Heart right ventricle (tissue), 16 donors: Measurements from ENCODE around the gene RAB6B. TPM values are rescaled to one million over a fixed set of nuclear protein-coding genes. Genes with fewer than 3 reads are reported as not detected.

Source experiments
- ATAC-seq, 8 donors: fragments of 200-7000 bp; cut with Tn5 transposase; one replicate each; pipeline ENCODE4 v1.9.1; 2020; ENCODE audit warnings: mild to moderate bottlenecking in 8 of 8, moderate library complexity in 8 of 8, moderate number of reproducible peaks in 1 of 8
- DNase-seq, 2 donors: peaks; one replicate each; pipeline ENCODE4 v3.0.0-alpha.2; 2020
- H3K27ac ChIP-seq, 10 donors: fragments of 200-600 bp; sonication (generic) in 2 of 10; one replicate each; pipeline versions ENCODE4 v1.5.0 to v1.8.0; 2020 to 2022; ENCODE audit warnings: mild to moderate bottlenecking in 3 of 10
- H3K27me3 ChIP-seq, 7 donors: fragments of 200-600 bp; one replicate each; pipeline ENCODE4 v1.8.0; 2021 to 2022; ENCODE audit warnings: mild to moderate bottlenecking in 2 of 7
- H3K36me3 ChIP-seq, 9 donors: fragments of 200-600 bp; sonication (generic) in 1 of 9; one replicate each; pipeline versions ENCODE4 v1.5.0 to v1.8.0; 2020 to 2022; ENCODE audit warnings: mild to moderate bottlenecking in 2 of 9
- H3K4me1 ChIP-seq, 9 donors: fragments of 200-600 bp; sonication (generic) in 1 of 9; one replicate each; pipeline versions ENCODE4 v1.5.0 to v1.8.0; 2020 to 2022; ENCODE audit warnings: mild to moderate bottlenecking in 4 of 9
- H3K4me3 ChIP-seq, 10 donors: fragments of 200-600 bp; sonication (generic) in 2 of 10; one replicate each; pipeline versions ENCODE4 v1.5.0 to v1.8.0; 2020 to 2022; ENCODE audit warnings: mild to moderate bottlenecking in 7 of 10, moderate library complexity in 2 of 10
- H3K9me3 ChIP-seq, 11 donors: fragments of 200-600 bp in 10 of 11; sonication (generic) in 2 of 11; one replicate each; pipeline versions ENCODE4 v1.5.0 to v1.8.0; 2013 to 2022; ENCODE audit warnings: mild to moderate bottlenecking in 2 of 11, control low read depth in 1 of 11, moderate library complexity in 1 of 11
- WGBS, 2 donors: extraction: QIAGEN DNeasy Blood & Tissue Kit; methylation state at CpG; one replicate each; pipeline ENCODE4 v1.1.7; 2013; ENCODE audit warnings: inconsistent platforms in 1 of 2; 5-methylcytosine and 5-hydroxymethylcytosine counted together
- intact Hi-C, 10 donors: fragments of 100-400 bp; cut with DNase I; formaldehyde crosslinking; loops; one replicate each; pipeline versions ENCODE4 v1.11.1 to v1.14.2; 2022
- polyA plus RNA-seq, 2 donors: library from polyadenylated mRNA; stranded (reverse); fragments of 200-250 nt; gene quantifications; one replicate each; pipeline ENCODE4 v1.2.3, GENCODE V29; 2013
- total RNA-seq, 10 donors: library from RNA; stranded (reverse); fragmentation: NEBNext Ultra II Directional in 3 of 10; extraction: Animal tissue kit (Norgen Biotek cat#: 25700) in 3 of 10; gene quantifications; one replicate each; pipeline versions ENCODE4 v1.2.1 to v1.2.4, GENCODE V29; 2021 to 2023
- TF ChIP-seq, protein P1 (sequence below), 9 donors: fragments of 200-600 bp; sonication (generic) in 2 of 9; IDR thresholded peaks; one replicate each; pipeline versions ENCODE4 v1.5.0 to v1.8.0; 2021 to 2022; ENCODE audit warnings: antibody characterized with exemption in 9 of 9, mild to moderate bottlenecking in 5 of 9, moderate library complexity in 1 of 9
- donor health status: Arrhythmogenic right ventricular cardiomyopathy.
- donor health status: ischemic (EF 13 %, LVEDD 7.1; RV severe dilation, severe dysfunction).
- donor health status: healthy with polysubstance abuse.
- donor health status: DM: no; HTN: yes; CAD: no.
- donor health status: DM: no; HTN: no; CAD: no.
- donor health status: ischemic (EF 25% LVEDD 6.9; RV normal size, moderate dysfunction).
- donor health status: ischemic (EF 25% LVEDD 5.7; RV mildly dilated, moderate dysfunction).
- donor health status: healthy.
- donor health status: DM: yes; HTN: yes; CAD: no.
- donor health status: Ischemic cardiomyopathy.
- donor health status: ischemic (EF 35%, LVEDD 5.7; RV mildly dilated, moderate dysfunction).
- donor health status: nonischemic (EF 11% LVEDD 7.7; RV severe dilation, severe dysfunction).
- donor health status: DM: yes; HTN: yes; CAD: no.
- donor health status: PGD.
- donor health status: ischemic (EF 29% LVEDD 5.4; RV normal size, mild dysfunction).
- donor health status: nonischemic (EF 23%, LVEDD 6.1; RV moderate dilation, normal function).

RAB6B gene
- total and polyA plus RNA-seq, 12 donors: 7.0 to 73.8 (median 44.2) TPM

DNA sequence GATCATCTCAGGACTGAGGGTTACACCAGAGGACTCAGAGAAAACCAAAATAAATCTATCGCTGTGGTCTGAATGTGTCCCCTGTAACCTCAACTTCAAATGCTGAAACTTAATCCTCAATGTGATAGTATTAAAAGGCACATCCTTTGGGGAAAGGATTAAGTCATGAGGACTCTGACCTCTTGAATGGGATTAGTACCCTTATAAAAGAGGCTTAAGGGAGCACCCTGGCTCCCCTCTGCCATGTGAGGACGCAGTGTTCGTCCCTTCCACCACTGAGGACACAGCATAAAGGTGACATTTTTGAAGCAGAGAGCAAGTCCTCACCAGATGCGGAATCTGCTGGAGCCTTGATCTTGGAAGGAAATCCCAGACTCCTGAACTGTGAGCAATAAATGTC, 50.6 kb downstream of the RAB6B start:
- Histone ChIP-seq H3K27ac (no peak overlapping the region), H3K4me3 (no peak overlapping the region), H3K4me1 (peaks cover 0 to 9% (median 0%) of the 10 kb centered on the region in 9 donors), H3K9me3 (no peaks in the 10 kb centered on the region), H3K27me3 (no peaks in the 10 kb centered on the region), H3K36me3 (peaks cover 0 to 8% (median 0%) of the 10 kb centered on the region in 9 donors)
- WGBS, 2 donors: 94 to 95% methylated on average over 4 of the region's 4 CpGs
- intact Hi-C loops: no loop called here
- no peak for DNase-seq
- TF ChIP-seq, protein P1, sequence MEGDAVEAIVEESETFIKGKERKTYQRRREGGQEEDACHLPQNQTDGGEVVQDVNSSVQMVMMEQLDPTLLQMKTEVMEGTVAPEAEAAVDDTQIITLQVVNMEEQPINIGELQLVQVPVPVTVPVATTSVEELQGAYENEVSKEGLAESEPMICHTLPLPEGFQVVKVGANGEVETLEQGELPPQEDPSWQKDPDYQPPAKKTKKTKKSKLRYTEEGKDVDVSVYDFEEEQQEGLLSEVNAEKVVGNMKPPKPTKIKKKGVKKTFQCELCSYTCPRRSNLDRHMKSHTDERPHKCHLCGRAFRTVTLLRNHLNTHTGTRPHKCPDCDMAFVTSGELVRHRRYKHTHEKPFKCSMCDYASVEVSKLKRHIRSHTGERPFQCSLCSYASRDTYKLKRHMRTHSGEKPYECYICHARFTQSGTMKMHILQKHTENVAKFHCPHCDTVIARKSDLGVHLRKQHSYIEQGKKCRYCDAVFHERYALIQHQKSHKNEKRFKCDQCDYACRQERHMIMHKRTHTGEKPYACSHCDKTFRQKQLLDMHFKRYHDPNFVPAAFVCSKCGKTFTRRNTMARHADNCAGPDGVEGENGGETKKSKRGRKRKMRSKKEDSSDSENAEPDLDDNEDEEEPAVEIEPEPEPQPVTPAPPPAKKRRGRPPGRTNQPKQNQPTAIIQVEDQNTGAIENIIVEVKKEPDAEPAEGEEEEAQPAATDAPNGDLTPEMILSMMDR (IDR thresholded peaks at IDR 0.05): no peak
- no peak for ATAC-seq

DNA sequence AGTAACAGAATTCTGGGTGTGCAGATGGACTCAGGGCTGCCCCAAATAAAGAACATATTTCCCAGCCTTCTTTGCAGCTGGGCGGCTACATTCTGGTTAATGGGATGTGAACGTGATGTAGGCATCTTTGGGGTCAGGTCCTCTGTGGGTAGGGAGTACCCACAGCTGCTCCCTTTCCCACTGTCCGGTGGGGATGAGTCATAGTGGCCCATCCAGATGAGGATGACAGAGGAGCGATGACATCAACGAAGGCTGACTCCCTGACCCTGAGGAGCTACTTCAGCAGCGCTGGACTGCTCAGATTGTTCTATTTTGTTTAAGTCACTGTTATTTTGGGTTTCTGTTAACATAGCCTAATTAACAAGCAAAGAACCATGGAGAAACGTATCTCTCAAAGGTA, 52.0 kb downstream of the RAB6B start:
- peak in 1 of 2 donors; percentile 53 for DNase-seq
- TF ChIP-seq, protein P1 (IDR thresholded peaks at IDR 0.05): no peak
- ATAC-seq: peak; percentile 46 to 85 (median 78)
- peaks cover 0 to 9% (median 0%) of the 10 kb centered on the region in 9 donors for H3K4me1 ChIP-seq
- no peaks in the 10 kb centered on the region for H3K27me3 ChIP-seq
- H3K9me3 ChIP-seq: no peaks in the 10 kb centered on the region
- H3K4me3 ChIP-seq: no peak overlapping the region
- intact Hi-C loops: no loop called here
- WGBS, 2 donors: 65 to 71% methylated on average over 7 of the region's 7 CpGs
- H3K27ac ChIP-seq: peak overlapping the region in 4 of 10 donors; percentile 13 to 48 (median 32)
- peaks cover 0 to 18% (median 0%) of the 10 kb centered on the region in 9 donors for H3K36me3 ChIP-seq

DNA sequence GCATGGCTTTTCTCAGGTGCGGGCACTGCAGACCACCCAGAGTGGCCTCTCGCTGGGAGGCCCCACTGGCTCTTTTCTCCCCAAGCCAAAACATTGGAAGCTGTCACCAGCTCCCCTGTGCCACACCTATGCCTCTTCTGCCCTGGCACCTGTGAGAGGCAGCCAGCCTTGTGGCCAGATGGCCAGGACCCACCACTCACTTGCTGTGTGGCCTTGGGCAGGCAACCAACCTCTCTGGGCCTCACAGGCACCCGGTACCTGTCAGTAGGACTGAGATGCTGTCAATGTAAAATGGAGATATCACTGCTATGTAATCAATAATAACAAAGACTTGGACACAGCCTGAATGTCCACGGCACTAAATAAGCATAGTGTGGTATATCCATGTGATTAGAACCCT, 53.5 kb downstream of the RAB6B start:
- no peak for ATAC-seq
- H3K9me3 ChIP-seq: no peaks in the 10 kb centered on the region
- H3K4me3 ChIP-seq: no peak overlapping the region
- TF ChIP-seq, protein P1 (IDR thresholded peaks at IDR 0.05): no peak
- no peak for DNase-seq
- no peaks in the 10 kb centered on the region for H3K27me3 ChIP-seq
- 86 to 92% methylated on average over 4 of the region's 4 CpGs for WGBS, 2 donors
- no peak overlapping the region for H3K27ac ChIP-seq
- H3K36me3 ChIP-seq: peaks cover 0 to 24% (median 0%) of the 10 kb centered on the region in 9 donors
- intact Hi-C loops: no loop called here
- peaks cover 0 to 9% (median 0%) of the 10 kb centered on the region in 9 donors for H3K4me1 ChIP-seq

DNA sequence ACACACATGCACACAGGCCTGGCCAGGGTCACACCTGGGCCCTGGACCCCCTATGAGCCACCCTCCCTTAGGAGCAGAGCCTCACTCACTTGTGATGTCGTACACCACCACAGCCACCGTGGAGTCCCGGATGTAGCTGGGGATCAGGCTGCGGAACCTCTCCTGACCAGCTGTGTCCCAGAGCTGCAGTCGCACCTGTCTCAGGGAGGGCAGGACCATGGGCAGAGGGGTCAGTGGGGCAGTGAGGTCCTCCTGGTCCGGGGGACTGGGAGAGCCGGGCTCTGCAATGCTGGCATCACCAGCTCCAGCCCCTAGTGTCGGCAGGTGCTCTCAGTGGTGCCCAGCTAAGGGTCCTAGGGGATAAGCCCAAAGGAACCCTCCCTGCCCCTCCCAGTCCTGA, 54.5 kb downstream of the RAB6B start:
- ATAC-seq: peak in 1 of 8 donors; percentile 21
- no peak overlapping the region for H3K27ac ChIP-seq
- H3K4me3 ChIP-seq: no peak overlapping the region
- TF ChIP-seq, protein P1 (IDR thresholded peaks at IDR 0.05): no peak
- no peak for DNase-seq
- peaks cover 0 to 9% (median 0%) of the 10 kb centered on the region in 9 donors for H3K4me1 ChIP-seq
- no peaks in the 10 kb centered on the region for H3K27me3 ChIP-seq
- intact Hi-C loops: no loop called here
- H3K9me3 ChIP-seq: no peaks in the 10 kb centered on the region
- peaks cover 0 to 34% (median 0%) of the 10 kb centered on the region in 9 donors for H3K36me3 ChIP-seq
- WGBS, 2 donors: 93% methylated on average over 8 of the region's 8 CpGs
